HG03060 (cell line): Measurements from ENCODE around the gene CANX.

Experiments
- ATAC-seq: cut with Tn5 transposase; IDR thresholded peaks from one replicate; pipeline ENCODE4 v1.9.1; 2021; ENCODE audit warnings: low read depth, moderate number of reproducible peaks; ENCODE audit not compliant: unreplicated experiment

CANX gene

GRCh38 chr5:179749857-179750508 lies 51.2 kb downstream of the CANX start:
- no peak for ATAC-seq

GRCh38 chr5:179753971-179754370 lies 55.2 kb downstream of the CANX start:
- ATAC-seq = no peak

GRCh38 chr5:179755022-179755421 lies 56.3 kb downstream of the CANX start:
- ATAC-seq = no peak

GRCh38 chr5:179758955-179759354 lies 60.2 kb downstream of the CANX start:
- no peak for ATAC-seq

GRCh38 chr5:179759581-179760551 lies 61.1 kb downstream of the CANX start:
- ATAC-seq = no peak

- ATAC-seq = no peak
Measured at GRCh38 chr5:179762079-179762780, 63.5 kb downstream of the CANX start.

- no peak for ATAC-seq
Measured at GRCh38 chr5:179762781-179763176, 64.0 kb downstream of the CANX start.

- ATAC-seq = no peak
Measured at GRCh38 chr5:179763215-179763945, 64.6 kb downstream of the CANX start.

GRCh38 chr5:179764056-179764455 lies 65.3 kb downstream of the CANX start:
- ATAC-seq = no peak

GRCh38 chr5:179765400-179765799 lies 66.6 kb downstream of the CANX start:
- no peak for ATAC-seq

- ATAC-seq = no peak
Measured at GRCh38 chr5:179766021-179766725, 67.4 kb downstream of the CANX start.

- no peak for ATAC-seq
Measured at GRCh38 chr5:179766726-179767455, 68.1 kb downstream of the CANX start.

- no peak for ATAC-seq
Measured at GRCh38 chr5:179767496-179768100, 68.8 kb downstream of the CANX start.

GRCh38 chr5:179768326-179769085 lies 69.7 kb downstream of the CANX start:
- no peak for ATAC-seq

- no peak for ATAC-seq
Measured at GRCh38 chr5:179769271-179769670, 70.5 kb downstream of the CANX start.

- ATAC-seq = no peak
Measured at GRCh38 chr5:179769796-179770195, 71.0 kb downstream of the CANX start.

GRCh38 chr5:179771311-179771895 lies 72.6 kb downstream of the CANX start:
- no peak for ATAC-seq

GRCh38 chr5:179772351-179772750 lies 73.6 kb downstream of the CANX start:
- ATAC-seq = no peak
